Stimulated activated CD4-positive, alpha-beta T cell treated with anti-CD3 and anti-CD28 coated beads, Interleukin-15, amount 100 ng/mL, for 1 hour (primary cell): ENCODE measurements around the gene MAN2B2.

Source experiments
- DNase-seq, 2 donors: peaks; one replicate each; pipeline ENCODE4 v3.0.0-alpha.2; 2020; ENCODE audit warnings: low read depth in 1 of 2, low spot score in 1 of 2

Gene MAN2B2

DNA sequence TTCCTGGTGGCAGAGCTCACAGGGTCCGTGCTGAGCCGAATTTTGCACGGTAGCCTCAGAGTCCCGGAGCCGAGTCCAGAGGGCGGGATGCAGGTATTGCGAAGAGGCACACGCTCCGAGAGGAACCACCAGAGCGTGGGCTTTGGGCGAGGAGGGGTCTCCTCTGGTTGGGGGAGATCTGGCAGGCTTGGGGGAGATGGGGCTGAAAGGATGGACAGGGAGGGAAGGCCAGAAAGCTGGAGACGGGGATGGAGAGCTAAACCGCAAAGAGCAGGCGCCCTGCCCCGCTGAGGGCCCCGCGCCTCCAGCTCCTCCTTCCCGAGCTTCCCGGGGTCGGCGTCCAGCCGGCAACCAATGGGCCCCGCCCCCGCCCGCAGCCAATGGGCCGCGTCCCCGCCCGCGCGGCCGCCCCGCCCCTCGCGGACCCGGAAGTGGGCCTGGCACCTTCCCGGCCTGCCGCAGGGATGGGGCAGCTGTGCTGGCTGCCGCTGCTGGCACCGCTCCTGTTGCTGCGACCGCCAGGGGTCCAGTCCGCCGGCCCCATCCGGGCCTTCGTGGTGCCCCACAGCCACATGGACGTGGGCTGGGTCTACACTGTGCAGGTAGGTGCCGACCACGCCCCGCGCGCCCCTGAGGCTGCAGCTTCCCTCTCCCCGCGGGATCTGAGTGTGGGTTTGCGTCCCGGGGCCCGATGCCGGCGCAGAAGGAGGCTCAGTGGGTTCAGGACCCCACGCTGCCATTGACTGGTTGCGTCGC is at the start of gene MAN2B2:
Gene MAN2B2, plus strand, starts transcription at position 443 of the 756 bp plus-strand sequence. Its CDS starts 22 bp downstream, at position 465.
- peak; percentile 67 to 80 for DNase-seq

DNA sequence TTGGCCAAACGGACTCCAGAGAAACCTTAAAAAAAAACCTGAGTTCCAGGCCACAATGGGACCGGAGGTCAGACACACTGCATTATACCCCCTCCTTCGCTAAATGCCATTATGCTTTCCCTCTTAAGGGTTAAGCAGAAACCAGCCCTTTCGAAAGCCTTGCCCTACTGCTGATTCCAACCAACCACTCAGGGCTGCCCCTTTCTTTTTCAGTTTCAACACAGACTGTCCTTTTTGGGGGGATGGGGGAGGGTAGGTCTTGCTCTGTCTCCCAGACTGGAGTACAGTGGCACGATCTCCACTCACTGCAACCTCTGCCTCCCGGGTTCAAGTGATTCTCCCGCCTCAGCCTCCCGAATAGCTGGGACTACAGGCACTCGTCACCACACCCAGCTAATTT is 49.5 kb upstream of the MAN2B2 start:
- DNase-seq: no peak

DNA sequence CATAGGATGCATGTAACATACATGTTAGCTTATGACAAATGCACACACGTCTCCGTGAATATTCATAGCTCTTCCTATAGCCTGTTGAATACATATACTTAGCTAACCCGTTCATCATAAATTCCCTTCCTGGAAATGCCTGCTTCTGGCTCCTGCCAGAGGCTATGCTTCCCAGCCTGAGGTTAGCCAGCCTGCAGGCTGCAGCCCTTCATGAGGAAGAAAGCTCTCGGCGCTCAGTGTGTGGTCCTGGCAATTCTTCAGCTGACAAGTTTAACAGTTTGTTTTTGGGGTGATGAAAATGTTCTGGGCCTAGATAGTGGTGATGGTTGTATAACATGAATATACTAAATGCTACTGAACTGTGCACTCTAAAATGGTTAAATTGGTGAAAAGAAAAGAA is 48.8 kb upstream of the MAN2B2 start:
- no peak for DNase-seq

DNA sequence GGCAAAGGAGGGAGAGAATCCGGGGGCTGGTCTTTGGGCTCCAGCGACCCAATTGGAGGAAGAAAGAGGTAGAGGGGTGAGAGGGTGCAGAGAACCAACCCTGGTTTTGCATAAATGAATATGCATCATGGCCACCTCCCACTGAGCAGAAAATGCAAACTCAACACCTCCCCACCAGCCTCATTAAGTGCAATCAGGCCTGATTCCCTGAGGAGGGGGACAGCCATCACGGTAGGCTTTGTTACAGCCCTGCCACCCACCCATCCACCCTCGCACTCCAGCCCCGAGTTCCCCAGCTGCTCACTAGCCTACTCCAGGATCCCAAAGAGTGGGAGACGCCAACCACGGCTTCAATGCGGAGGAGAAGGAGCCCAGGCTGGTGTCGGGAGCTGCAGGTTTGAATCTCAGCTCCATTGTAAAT is 48.3 kb upstream of the MAN2B2 start:
- DNase-seq: no peak

GRCh38 chr4:6527259-6527658 is 47.7 kb upstream of the MAN2B2 start:
- DNase-seq: no peak

- DNase-seq: no peak
Measured at GRCh38 chr4:6527683-6528595, 47.0 kb upstream of the MAN2B2 start.

DNA sequence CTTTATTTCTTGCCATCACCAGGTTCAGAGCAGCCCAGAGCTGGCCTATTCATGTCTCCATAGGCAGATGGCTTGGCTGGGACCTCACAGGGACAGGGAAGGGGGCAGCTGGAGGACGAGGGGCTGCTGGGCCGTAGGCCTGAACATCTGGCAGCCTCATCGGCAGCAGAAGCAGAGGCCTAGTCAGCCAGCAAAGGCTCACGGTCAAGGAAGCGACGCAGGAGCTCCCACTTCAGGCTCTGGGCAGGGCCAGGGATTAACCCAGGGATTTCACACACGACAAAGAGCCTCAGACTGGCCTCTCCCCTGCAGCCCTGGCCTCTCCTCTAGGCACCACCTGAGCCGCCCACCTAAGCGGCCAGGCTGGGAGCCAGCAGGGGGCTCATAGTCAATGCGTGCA is 46.0 kb upstream of the MAN2B2 start:
- DNase-seq: no peak

GRCh38 chr4:6530301-6530700 is 44.7 kb upstream of the MAN2B2 start:
- no peak for DNase-seq

- no peak for DNase-seq
Measured at GRCh38 chr4:6530964-6531363, 44.0 kb upstream of the MAN2B2 start.

DNA sequence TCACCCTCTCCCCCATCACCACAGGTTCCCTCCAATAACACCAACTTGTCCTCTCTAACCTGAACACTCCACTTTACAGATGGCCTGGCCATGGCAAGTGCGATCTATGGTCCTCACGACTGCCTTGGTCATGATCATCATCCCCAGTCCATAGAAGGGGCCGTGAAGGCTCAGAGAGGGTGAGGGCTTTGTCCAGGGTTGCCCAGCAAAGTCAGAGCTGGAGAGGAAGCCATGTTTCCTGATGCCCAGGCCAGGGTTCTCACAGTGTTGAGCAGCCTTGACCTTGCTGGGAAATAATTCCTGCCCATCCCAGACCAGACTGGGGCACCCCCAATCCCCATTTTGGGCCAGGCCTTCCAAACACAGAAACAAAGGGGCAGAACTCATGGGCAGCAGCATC is 42.9 kb upstream of the MAN2B2 start:
- no peak for DNase-seq

GRCh38 chr4:6532658-6533057 is 42.3 kb upstream of the MAN2B2 start:
- DNase-seq: no peak

- DNase-seq: no peak
Measured at GRCh38 chr4:6534050-6534449, 40.9 kb upstream of the MAN2B2 start.

DNA sequence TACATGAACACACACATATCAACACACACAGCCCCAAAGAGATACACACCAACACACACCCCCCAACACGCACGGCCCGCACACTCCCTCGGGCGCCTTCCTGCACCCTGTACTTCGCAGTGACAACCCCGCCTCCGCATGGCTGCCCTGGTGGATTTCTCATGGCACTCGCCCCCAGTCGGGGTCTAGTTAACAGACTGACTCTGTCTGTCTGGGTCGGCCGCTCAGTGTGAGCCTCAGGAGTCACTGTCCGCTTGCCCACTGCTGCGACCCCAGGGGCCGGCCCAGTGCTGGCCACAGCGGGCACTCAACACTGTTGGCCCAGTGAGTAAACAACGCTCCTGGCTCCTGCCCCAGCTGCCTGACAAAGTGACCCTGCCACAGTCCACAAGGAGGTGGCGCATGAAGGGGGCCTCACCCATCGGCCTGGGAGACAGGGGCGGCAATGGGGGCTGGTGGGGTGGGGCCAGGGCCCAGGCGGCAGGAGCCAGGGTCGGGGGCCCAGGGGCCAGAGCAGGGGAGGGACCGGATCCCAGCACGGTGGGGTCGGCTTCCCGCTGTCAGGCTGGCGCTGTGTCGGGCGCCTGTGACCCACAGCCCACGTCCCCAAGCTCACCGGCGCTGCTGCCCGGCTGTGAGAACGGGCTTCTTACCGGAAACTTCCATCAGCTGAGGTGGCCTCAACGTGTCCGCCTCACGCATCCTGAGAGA is 40.2 kb upstream of the MAN2B2 start:
- DNase-seq: no peak

DNA sequence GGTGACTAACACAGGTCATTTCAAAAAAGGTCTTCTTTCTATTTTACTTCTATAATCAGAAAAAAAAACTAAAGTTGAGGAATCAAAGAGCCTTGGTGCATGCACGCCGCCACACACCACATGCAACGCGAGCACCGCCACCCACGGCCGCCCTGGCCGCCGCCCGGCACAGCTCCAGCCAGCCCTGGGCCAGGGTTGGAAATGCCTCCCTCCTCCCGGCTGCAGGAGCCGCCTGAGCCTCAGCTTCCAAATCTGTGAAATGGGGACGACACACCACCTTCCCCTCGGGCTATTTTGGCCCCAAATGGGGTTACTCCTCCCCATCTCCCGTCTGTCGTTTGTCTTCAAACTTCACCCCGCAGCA is 39.7 kb upstream of the MAN2B2 start:
- no peak for DNase-seq

DNA sequence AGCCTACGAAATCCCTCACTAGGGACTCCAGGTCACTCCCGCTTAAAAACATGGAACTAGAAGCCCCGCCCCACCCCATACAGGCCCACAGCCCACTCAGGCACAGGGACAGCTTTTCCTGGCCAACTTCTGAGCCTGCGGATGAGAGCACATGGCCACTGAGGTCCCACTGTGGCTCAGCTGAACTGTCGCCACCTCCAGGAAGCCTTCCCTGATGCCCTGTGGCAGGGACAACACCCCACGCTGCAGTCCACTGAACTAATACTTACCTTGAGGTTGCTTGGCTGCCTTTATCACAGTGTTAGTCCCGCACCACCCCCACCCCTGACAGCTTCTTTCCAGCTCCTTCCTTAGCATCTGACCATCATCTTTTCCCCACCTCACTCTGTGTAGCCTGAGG is 39.3 kb upstream of the MAN2B2 start:
- no peak for DNase-seq

GRCh38 chr4:6538111-6538510 is 36.9 kb upstream of the MAN2B2 start:
- DNase-seq: no peak

DNA sequence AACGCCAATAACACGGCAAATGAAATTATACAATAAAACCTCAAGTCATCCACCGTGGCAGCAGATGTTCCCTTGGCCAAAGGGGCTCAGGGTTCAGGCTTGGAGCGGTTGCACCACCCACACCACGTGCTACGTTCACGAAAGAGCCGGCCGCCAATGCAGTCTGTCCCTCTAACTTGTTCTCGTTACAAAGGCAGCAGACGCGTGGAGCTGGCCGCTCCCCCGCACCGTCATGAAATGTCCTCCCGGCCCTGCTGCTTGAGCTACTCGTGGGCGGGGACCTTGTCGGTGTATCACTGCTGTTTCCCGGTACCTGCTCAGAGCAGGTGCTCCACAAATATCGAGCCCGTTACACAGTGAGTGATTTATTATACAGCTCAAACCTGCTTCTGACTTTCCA is 36.4 kb upstream of the MAN2B2 start:
- DNase-seq: no peak

DNA sequence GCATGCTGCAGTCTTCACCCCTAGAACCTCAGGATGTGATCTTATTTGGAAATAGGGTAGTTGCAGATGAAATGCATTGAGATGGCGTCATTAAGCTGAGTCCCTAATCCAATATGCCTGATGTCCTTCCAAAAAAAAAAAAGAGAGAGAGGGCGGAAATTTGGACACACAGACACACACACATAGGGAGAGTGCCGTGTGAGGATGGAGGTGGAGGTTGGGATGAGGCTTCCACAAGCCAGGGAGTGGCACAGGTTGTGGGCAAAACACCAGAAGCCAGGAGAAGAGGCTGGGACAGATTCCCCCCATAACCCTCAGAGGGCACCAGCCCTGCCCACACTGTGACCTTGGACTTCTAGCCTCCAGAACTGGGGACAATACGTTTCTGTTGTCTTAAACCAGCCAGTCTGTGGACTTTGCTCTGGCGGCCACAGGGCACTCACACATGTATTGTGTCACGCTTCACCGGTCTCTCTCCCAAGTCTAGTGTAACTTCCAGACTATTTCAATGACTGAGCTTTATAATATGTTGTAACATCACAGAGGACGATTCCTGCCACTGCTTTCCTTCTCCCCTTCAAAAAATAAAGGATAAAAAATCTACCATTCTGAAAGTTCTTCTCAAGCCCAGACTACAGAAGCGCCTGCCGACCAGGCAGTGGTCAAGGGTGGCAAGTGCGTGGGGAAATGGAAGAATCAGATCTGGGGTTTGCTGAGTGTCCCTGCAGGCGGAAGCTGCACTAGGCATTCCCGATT is 35.8 kb upstream of the MAN2B2 start:
- no peak for DNase-seq

DNA sequence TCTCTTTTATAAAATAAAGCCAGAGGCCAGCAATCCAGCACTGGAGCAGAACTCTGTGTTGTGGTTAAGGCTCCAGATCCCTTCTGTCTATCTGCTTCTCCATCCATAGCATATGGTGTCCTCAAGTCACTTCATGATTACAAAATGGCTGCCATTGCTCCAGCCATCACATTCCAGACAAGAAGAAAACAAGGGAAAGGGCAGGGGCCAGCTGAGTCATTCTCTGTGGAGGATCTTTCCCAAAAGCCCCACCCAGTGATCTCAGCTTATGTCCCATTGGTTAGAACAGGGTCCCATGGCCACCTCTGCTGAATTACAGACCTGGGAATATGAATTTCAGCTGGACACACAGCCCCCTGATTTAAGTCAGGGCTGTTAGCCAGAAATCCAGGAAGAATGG is 34.1 kb upstream of the MAN2B2 start:
- DNase-seq: no peak

DNA sequence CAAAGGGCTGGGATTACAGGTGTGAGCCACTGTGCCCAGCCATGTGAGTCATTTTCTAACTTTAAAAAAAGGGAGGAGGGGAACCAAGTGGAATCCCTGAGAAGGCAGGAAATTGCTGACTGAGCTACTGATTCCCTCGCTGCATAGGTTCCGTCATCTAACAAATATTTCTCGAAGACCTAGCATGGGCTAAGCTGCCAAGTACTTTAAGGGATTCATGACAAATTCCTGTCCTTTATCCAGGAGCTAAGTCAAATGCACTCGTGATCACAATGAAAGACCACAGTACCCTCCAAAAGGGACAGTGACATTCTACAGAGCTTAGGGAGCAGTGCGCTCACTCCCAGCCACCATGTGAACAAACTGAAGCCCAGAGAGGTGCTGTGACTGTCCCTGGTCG is 33.2 kb upstream of the MAN2B2 start:
- DNase-seq: no peak

DNA sequence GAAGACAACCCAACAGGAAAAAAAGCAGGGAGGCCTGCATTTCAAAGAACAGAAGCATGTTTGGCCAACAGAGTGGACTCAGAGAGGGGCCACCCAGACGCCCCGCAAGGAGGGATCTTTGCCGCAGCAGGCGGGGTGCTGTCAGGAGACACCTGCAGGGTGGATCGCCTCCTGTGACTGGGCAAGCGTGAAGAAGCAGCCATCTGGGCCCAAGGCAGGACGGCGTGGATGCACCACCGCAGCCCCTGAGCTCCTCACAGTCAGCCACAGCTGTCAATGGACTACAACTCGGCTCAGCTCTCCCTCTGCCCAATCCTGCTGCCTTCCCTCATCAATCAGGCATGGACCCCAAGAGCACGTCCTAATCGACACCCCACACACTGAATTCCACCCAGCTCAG is 32.0 kb upstream of the MAN2B2 start:
- DNase-seq: no peak
